ENCODE results near the gene SNRPD1.

- TF ChIP-seq, protein P1, sequence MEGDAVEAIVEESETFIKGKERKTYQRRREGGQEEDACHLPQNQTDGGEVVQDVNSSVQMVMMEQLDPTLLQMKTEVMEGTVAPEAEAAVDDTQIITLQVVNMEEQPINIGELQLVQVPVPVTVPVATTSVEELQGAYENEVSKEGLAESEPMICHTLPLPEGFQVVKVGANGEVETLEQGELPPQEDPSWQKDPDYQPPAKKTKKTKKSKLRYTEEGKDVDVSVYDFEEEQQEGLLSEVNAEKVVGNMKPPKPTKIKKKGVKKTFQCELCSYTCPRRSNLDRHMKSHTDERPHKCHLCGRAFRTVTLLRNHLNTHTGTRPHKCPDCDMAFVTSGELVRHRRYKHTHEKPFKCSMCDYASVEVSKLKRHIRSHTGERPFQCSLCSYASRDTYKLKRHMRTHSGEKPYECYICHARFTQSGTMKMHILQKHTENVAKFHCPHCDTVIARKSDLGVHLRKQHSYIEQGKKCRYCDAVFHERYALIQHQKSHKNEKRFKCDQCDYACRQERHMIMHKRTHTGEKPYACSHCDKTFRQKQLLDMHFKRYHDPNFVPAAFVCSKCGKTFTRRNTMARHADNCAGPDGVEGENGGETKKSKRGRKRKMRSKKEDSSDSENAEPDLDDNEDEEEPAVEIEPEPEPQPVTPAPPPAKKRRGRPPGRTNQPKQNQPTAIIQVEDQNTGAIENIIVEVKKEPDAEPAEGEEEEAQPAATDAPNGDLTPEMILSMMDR (tag by site-specific recombination; IDR thresholded peaks at IDR 0.05): no peak
- no peak for TF ChIP-seq ZNF184 (tag by site-specific recombination; IDR thresholded peaks at IDR 0.05)
- TF ChIP-seq PBX3 (CRISPR knock-in tag; IDR thresholded peaks at IDR 0.05): no peak
- TF ChIP-seq, protein P2, sequence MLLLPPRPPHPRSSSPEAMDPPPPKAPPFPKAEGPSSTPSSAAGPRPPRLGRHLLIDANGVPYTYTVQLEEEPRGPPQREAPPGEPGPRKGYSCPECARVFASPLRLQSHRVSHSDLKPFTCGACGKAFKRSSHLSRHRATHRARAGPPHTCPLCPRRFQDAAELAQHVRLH (tag by site-specific recombination; IDR thresholded peaks at IDR 0.05): no peak
- TF ChIP-seq, protein P3, sequence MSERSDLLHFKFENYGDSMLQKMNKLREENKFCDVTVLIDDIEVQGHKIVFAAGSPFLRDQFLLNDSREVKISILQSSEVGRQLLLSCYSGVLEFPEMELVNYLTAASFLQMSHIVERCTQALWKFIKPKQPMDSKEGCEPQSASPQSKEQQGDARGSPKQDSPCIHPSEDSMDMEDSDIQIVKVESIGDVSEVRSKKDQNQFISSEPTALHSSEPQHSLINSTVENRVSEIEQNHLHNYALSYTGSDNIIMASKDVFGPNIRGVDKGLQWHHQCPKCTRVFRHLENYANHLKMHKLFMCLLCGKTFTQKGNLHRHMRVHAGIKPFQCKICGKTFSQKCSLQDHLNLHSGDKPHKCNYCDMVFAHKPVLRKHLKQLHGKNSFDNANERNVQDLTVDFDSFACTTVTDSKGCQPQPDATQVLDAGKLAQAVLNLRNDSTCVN (tag by site-specific recombination; optimal IDR thresholded peaks at IDR 0.05): no peak
- no peak for TF ChIP-seq ZNF549 (tag by site-specific recombination; IDR thresholded peaks at IDR 0.05)
- no peak for TF ChIP-seq REST (tag by site-specific recombination; IDR thresholded peaks at IDR 0.05)
- no peak for TF ChIP-seq ZNF626 (tag by site-specific recombination; IDR thresholded peaks at IDR 0.05)
- no peak for TF ChIP-seq HIC1 (tag by site-specific recombination; IDR thresholded peaks at IDR 0.05)
Observed at GRCh38 chr18:21678859-21679258, 66.7 kb downstream of the SNRPD1 start.
